Measurements from ENCODE around the gene ADGRG2. TPM values are rescaled to one million over a fixed set of nuclear protein-coding genes. Genes with fewer than 3 reads are reported as not detected.

The ADGRG2 gene
- total and polyA plus RNA-seq, 12 donors: 0.24 to 1.7 (median 0.46) TPM

DNA sequence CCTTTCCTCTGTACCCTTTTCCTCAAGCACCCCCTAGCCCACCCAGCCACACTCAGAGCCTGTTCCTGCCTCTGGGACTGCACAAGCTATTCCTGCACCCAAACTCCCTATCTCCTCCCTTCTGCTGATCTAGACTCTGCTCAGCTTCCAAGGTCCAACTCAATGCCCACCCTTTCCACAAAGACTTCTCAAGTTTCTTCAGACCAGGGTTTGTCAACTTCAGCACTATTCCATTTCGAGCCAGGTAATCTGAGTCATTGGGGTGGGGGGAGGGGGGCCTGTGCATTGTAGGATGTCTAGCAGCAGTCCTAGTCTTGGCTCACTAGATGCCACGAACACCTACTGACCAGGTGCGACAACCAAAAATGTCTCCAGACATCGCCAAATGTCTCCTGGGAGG, 175.7 kb downstream of the ADGRG2 start:
- TF ChIP-seq, protein P1, sequence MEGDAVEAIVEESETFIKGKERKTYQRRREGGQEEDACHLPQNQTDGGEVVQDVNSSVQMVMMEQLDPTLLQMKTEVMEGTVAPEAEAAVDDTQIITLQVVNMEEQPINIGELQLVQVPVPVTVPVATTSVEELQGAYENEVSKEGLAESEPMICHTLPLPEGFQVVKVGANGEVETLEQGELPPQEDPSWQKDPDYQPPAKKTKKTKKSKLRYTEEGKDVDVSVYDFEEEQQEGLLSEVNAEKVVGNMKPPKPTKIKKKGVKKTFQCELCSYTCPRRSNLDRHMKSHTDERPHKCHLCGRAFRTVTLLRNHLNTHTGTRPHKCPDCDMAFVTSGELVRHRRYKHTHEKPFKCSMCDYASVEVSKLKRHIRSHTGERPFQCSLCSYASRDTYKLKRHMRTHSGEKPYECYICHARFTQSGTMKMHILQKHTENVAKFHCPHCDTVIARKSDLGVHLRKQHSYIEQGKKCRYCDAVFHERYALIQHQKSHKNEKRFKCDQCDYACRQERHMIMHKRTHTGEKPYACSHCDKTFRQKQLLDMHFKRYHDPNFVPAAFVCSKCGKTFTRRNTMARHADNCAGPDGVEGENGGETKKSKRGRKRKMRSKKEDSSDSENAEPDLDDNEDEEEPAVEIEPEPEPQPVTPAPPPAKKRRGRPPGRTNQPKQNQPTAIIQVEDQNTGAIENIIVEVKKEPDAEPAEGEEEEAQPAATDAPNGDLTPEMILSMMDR (IDR thresholded peaks at IDR 0.05): no peak
- TF ChIP-seq POLR2A (IDR thresholded peaks at IDR 0.05): no peak
- H3K27ac ChIP-seq: no peak overlapping the region

DNA sequence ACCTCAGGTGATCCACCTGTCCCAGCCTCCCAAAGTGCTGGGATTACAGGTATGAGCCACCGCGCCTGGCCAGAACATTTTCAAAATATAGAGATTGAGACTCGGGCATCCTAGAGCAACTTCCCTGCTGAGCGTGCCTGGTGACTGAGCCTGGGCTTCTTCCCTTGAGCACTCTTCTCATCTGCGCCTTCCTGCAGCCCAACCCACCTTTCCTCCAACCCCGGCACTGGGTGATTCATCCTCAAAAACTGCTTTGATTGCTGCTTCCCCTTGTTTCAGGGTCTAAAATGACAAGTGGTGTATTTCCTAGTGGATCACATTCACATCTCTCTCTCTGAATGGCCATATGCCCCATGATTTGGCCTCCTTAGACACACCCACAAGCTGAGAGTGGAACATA, 176.1 kb downstream of the ADGRG2 start:
- Histone ChIP-seq H3K4me3 (no peak overlapping the region), H3K36me3 (replicated peaks in 1 of 2) (no peaks in the 10 kb centered on the region), H3K27me3 (no peaks in the 10 kb centered on the region), H3K9me3 (replicated peaks in 1 of 3) (no peaks in the 10 kb centered on the region), H3K4me1 (replicated peaks in 1 of 2) (no peaks in the 10 kb centered on the region), H3K27ac (no peak overlapping the region)
- 92 to 100% (median 96%) methylated on average over 6 of the region's 6 CpGs for WGBS, 4 donors
- intact Hi-C loops (cut with DNase I): no loop called here
- DNase-seq: no peak
- no peak for TF ChIP-seq POLR2A (IDR thresholded peaks at IDR 0.05)
- TF ChIP-seq, protein P1 (IDR thresholded peaks at IDR 0.05): no peak

More for the DNA sequence above, 175.7 kb downstream of the ADGRG2 start:
- 78 to 98% (median 87%) methylated on average over 3 to 4 of the region's 4 CpGs for WGBS, 4 donors
- H3K27me3 ChIP-seq: no peaks in the 10 kb centered on the region
- no peaks in the 10 kb centered on the region for H3K4me1 ChIP-seq (replicated peaks in 1 of 2)
- H3K36me3 ChIP-seq (replicated peaks in 1 of 2): no peaks in the 10 kb centered on the region
- H3K9me3 ChIP-seq (replicated peaks in 1 of 3): no peaks in the 10 kb centered on the region
- intact Hi-C loops (cut with DNase I): no loop called here
- DNase-seq: no peak
- H3K4me3 ChIP-seq: no peak overlapping the region

DNA sequence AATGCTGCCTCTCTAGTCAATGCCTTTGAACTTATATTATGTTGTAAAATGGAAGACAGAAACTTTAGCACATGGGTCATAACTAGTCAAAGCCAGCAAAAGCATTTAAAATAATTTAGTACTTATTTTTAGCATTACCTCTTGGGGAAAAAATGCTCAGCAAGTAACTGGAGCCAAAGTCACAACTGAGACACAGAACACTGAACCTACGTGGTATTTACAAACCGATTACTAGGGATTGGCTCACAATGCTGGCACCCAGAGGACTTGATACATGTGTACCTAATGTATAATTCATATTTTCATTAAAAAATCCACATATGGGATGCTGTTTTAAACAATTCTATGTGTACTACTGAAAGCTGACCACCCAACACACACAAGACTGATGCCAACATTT, 176.8 kb downstream of the ADGRG2 start:
- Histone ChIP-seq H3K27me3 (no peaks in the 10 kb centered on the region), H3K4me1 (replicated peaks in 1 of 2) (no peaks in the 10 kb centered on the region), H3K9me3 (replicated peaks in 1 of 3) (no peaks in the 10 kb centered on the region), H3K36me3 (replicated peaks in 1 of 2) (no peaks in the 10 kb centered on the region), H3K27ac (no peak overlapping the region), H3K4me3 (no peak overlapping the region)
- DNase-seq: no peak
- intact Hi-C loops (cut with DNase I): no loop called here
- no peak for TF ChIP-seq POLR2A (IDR thresholded peaks at IDR 0.05)
- TF ChIP-seq, protein P1 (IDR thresholded peaks at IDR 0.05): no peak
- WGBS, 4 donors: 78 to 90% (median 84%) methylated on average over 2 of the region's 2 CpGs

DNA sequence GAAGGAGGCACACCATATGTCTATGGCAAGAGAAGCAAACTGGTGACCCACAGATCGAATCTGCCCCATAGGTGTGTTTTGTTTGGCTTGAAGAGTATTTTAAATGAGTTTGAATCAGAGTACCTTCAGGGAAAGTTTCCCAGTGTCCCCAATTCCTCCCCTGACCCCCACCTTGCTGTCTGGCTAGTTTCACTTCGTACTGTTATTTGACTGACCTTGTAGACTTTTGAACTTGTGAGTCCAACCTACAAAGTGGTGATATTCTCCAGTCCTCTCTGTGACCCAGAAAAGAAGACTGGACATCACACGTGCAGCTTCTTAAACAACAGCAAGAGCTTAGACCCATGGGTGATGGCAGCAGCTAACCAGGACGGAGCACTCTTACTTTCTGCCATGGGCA, 177.8 kb downstream of the ADGRG2 start:
- intact Hi-C loops (cut with DNase I): no loop called here
- no peak for TF ChIP-seq POLR2A (IDR thresholded peaks at IDR 0.05)
- H3K27ac ChIP-seq: no peak overlapping the region
- H3K4me1 ChIP-seq (replicated peaks in 1 of 2): no peaks in the 10 kb centered on the region
- no peaks in the 10 kb centered on the region for H3K36me3 ChIP-seq (replicated peaks in 1 of 2)
- 53 to 73% (median 66%) methylated on average over 2 to 4 of the region's 4 CpGs for WGBS, 4 donors
- no peaks in the 10 kb centered on the region for H3K9me3 ChIP-seq (replicated peaks in 1 of 3)
- no peak overlapping the region for H3K4me3 ChIP-seq
- no peaks in the 10 kb centered on the region for H3K27me3 ChIP-seq
- DNase-seq: no peak

DNA sequence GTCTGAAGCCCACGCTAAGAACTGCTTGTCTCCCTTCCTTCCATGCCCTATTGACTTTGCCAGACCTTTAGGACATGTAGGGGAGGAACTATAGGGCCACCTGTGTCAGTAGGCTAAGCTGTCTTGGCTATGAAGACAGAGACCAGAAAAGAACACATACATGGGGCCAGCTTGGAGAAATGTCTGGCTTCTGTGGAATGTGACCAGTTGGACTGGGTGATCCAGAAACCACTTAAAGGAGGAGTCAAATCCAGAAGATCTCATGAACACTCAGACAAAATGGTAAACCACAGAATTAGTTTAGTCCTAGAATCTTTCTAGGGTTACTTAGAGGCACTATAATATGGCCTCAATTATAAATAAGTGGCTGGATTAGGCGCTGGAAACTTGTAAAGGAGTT, 180.4 kb downstream of the ADGRG2 start:
- Histone ChIP-seq H3K4me1 (replicated peaks in 1 of 2) (no peaks in the 10 kb centered on the region), H3K36me3 (replicated peaks in 1 of 2) (no peaks in the 10 kb centered on the region), H3K9me3 (replicated peaks in 1 of 3) (no peaks in the 10 kb centered on the region), H3K27ac (no peak overlapping the region), H3K27me3 (no peaks in the 10 kb centered on the region), H3K4me3 (no peak overlapping the region)
- intact Hi-C loops (cut with DNase I): no loop called here
- TF ChIP-seq POLR2A (IDR thresholded peaks at IDR 0.05): no peak
- TF ChIP-seq, protein P1 (IDR thresholded peaks at IDR 0.05): no peak
- no peak for DNase-seq
- 69 to 100% (median 83%) methylated on average over 1 to 2 of the region's 2 CpGs for WGBS, 4 donors

Measured in adrenal gland (tissue), 12 donors.